ENCODE data around the gene SLC35E4.

- TF ChIP-seq MAZ (CRISPR knock-in tag; conservative IDR thresholded peaks at IDR 0.05 in 1 of 2, IDR thresholded peaks at IDR 0.05 in 1 of 2) (0 out of 4 replicates have a peak, but pooled peaks of 1 of the 2 experiments have one; percentile 45), ZKSCAN1 (IDR thresholded peaks at IDR 0.05; ENCODE audit: low read depth, low read length) (no peak), MXI1 (IDR thresholded peaks at IDR 0.05; ENCODE audit: low read depth, low read length) (peak; percentile 99)
Measured at GRCh38 chr22:30591588-30592359, 43.8 kb upstream of the SLC35E4 start, which contains the start of gene PES1.
